ENCODE data around the gene TRAF4.

DNA sequence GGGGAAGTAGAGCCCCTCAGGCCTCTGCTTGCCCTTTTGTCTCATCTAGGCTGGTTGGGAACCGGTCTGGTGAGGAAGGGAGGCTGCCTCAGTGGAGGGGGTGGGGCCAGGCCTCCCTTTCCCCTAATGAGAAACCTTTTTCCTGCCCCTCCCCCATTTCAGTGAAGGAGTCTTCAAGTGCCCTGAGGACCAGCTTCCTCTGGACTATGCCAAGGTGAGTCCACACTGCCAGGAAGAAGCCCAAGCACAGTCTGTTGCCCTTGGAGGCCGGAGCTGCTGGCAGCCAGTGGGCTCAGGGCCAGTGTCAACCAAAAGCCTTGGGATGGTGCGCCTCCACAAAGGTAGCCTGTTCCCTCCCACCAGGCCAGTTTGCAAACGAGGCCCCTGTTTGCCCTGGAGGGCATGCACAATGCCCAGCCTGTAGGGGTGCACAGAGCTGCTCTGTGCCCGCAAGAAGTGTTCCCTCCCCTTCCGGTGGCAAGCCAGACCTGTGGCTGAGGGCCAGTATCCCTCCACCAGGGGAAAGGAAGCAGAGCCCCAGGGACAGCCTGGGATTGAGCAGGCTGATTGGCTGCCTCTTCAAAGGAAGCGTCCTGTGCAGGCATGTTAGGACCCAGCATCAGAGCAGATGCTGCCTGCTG lies 3.4 kb downstream of the TRAF4 start:
- TF ChIP-seq, protein P1, sequence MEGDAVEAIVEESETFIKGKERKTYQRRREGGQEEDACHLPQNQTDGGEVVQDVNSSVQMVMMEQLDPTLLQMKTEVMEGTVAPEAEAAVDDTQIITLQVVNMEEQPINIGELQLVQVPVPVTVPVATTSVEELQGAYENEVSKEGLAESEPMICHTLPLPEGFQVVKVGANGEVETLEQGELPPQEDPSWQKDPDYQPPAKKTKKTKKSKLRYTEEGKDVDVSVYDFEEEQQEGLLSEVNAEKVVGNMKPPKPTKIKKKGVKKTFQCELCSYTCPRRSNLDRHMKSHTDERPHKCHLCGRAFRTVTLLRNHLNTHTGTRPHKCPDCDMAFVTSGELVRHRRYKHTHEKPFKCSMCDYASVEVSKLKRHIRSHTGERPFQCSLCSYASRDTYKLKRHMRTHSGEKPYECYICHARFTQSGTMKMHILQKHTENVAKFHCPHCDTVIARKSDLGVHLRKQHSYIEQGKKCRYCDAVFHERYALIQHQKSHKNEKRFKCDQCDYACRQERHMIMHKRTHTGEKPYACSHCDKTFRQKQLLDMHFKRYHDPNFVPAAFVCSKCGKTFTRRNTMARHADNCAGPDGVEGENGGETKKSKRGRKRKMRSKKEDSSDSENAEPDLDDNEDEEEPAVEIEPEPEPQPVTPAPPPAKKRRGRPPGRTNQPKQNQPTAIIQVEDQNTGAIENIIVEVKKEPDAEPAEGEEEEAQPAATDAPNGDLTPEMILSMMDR (IDR thresholded peaks at IDR 0.05; ENCODE audit: low read depth, low read length, missing input control), result no peak
- TF ChIP-seq EGR1 (IDR thresholded peaks at IDR 0.05; ENCODE audit: low read depth in 2 of 2) (no peak), JUND (IDR thresholded peaks at IDR 0.05) (no peak), RXRA (IDR thresholded peaks at IDR 0.05) (no peak), GABPA (IDR thresholded peaks at IDR 0.05 in 1 of 2, conservative IDR thresholded peaks at IDR 0.05 in 1 of 2) (no peak), TAF1 (conservative IDR thresholded peaks at IDR 0.05) (no peak), RAD21 (IDR thresholded peaks at IDR 0.05) (no peak), ZBTB33 (IDR thresholded peaks at IDR 0.05) (no peak), REST (IDR thresholded peaks at IDR 0.05) (no peak), MAX (IDR thresholded peaks at IDR 0.05) (no peak), SP1 (IDR thresholded peaks at IDR 0.05) (no peak), YY1 (IDR thresholded peaks at IDR 0.05) (no peak), NR2F2 (IDR thresholded peaks at IDR 0.05) (no peak)
- TF ChIP-seq, protein P2, sequence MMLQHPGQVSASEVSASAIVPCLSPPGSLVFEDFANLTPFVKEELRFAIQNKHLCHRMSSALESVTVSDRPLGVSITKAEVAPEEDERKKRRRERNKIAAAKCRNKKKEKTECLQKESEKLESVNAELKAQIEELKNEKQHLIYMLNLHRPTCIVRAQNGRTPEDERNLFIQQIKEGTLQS (IDR thresholded peaks at IDR 0.05), result no peak
